ENCODE data around the gene CHGA. TPM values are rescaled to one million over a fixed set of nuclear protein-coding genes. Genes with fewer than 3 reads are reported as not detected.

Gene CHGA
- total RNA-seq, 1 donor from 2014 or later, result 0.29 TPM

DNA sequence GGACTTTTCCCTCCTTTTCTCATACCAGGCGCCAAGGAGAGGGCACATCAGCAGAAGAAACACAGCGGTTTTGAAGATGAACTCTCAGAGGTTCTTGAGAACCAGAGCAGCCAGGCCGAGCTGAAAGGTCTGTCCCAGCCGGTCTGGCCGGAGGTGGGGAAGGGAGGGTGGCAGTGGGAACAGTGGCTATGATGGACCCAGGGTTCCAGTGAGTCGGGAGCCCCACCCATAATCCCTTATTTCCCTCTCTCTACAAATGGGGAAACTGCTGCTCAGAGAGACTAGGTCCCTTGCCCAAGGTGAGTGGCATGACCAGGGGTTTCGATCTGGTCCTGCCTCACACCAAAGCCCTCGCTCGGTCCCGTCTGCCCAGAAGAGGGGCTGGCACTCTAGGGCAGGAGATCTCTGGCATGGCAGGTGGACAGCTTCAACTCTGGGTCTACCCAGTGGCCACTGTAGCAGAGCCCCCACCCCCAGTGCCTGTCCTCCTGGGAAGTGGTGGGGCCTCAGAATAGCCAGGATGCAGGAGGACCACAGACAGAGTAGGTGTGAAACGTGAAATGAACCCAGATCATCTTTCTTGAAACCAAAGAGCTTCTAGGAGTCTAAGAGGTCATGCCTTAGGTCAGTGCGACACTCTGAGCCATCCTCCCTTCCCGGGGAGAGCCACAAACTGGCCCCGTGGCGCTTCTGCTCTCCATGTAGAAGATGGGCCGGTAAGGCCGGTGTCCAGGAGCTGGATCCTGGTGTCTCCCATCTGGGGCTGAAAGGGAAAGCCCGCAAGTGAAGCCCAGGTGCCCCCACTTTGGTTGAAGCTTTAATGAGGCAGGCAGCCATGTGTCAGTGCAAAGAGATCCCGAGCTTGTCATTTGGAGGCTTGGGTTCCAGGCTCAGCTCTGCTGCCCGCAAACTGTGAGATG lies 7.0 kb downstream of the CHGA start:
- DNase-seq (ENCODE audit: low spot score), result no peak

DNA sequence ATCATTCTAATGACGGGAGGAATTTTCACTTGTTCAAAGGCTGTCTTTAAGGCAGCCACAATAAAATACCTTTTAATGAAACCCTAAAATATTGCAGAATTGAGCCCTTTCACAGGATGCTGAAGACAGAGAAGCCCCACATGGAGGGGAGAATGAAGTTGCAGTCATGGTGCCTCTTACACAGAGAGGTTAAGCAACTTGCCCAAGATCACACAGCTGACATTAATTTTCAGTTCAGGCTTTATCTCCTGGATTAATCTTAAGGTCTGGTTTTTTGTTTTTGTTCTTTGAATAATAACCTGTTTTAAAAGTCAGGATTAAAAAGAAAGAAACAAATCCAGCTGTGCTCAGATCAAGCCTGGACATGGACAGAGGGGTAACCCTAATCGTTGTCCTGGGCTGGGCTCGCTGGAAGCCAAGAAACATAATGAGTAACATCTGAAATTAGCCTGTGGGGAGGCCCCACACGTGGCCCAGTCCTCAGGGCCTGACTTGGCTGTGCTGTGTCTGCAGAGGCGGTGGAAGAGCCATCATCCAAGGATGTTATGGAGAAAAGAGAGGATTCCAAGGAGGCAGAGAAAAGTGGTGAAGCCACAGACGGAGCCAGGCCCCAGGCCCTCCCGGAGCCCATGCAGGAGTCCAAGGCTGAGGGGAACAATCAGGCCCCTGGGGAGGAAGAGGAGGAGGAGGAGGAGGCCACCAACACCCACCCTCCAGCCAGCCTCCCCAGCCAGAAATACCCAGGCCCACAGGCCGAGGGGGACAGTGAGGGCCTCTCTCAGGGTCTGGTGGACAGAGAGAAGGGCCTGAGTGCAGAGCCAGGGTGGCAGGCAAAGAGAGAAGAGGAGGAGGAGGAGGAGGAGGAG lies 8.0 kb downstream of the CHGA start:
- no peak for DNase-seq (ENCODE audit: low spot score)

DNA sequence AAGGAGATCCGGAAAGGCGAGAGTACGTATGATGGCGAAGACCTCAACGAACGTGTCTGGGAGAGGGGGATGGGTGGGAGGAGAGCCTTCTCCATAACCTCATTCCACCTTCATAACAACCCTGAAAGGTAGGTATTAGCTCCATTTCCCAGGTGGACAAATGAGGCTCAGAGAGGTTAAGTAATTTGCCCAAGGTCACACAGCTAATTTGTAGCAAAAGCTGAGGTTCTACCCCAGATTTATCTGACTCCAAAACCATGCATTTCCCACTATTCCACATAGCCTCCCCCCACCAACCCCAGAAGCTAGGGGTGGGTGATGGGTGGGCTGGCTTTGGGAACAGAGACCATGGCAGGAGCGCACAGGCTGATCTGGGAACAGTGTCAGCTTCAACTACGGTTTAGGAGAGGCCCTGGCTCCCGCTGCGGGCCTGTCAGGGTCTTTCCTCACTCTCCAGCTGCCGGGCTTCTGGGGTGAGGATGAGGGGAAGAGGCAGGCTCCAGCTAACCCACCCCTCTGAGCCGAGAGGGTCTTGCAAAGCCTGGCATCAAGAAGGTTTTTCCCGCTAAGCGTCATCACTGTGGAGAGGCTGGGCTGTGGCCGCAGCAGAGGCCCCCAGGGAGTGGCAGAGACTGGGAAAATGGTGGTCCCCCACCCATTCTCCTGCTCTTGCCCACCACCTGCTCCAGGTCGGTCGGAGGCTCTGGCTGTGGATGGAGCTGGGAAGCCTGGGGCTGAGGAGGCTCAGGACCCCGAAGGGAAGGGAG lies 8.9 kb downstream of the CHGA start:
- no peak for DNase-seq (ENCODE audit: low spot score)

DNA sequence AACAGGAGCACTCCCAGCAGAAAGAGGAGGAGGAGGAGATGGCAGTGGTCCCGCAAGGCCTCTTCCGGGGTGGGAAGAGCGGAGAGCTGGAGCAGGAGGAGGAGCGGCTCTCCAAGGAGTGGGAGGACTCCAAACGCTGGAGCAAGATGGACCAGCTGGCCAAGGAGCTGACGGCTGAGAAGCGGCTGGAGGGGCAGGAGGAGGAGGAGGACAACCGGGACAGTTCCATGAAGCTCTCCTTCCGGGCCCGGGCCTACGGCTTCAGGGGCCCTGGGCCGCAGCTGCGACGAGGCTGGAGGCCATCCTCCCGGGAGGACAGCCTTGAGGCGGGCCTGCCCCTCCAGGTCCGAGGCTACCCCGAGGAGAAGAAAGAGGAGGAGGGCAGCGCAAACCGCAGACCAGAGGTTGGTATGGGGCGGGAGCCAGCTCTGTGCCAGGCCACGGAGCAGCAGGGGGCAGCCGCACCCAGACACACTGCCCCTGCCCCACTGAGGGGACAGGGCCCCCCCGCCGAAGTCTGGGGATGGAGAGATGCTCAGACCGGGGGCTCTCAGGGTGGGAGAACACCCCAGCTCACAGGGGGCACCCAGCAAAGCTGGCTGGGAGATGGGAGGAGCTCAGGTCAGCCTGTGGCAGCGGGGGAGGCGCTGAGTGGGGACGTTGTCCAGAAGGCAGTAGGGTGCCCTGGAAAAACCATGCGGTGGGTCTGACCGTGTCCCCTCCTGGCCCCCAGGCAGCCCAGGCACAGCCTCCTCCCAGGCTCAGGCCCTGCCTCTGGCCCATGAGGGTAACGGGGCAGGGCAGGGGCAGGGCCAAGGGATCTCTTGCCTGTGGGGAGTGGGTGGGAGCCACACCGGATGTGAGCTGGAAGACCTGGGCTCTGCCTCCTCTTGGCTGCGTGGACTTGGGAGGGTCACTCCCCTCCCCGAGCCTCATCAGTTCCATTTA lies 9.8 kb downstream of the CHGA start:
- no peak for DNase-seq (ENCODE audit: low spot score)

DNA sequence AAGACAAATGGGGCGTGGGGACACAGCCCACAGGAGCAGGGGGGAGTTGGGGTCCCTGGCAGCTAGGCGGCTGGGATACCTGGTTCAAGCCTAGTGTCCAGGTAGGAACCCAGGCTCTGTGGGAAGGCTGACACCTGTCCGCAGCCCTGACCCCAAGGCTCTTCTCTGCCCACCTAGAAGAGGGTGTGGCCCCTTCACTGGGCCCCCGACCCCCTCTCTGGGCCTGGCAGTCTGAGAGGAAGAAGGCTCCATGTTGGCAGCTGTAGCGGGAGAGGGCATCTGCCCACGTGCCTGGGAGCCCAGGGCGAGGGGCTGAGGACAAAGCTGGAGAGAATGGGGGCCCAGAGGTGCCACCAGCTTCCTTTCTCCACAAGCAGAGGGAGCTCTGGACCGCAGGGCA lies 10.5 kb downstream of the CHGA start:
- no peak for DNase-seq (ENCODE audit: low spot score)

DNA sequence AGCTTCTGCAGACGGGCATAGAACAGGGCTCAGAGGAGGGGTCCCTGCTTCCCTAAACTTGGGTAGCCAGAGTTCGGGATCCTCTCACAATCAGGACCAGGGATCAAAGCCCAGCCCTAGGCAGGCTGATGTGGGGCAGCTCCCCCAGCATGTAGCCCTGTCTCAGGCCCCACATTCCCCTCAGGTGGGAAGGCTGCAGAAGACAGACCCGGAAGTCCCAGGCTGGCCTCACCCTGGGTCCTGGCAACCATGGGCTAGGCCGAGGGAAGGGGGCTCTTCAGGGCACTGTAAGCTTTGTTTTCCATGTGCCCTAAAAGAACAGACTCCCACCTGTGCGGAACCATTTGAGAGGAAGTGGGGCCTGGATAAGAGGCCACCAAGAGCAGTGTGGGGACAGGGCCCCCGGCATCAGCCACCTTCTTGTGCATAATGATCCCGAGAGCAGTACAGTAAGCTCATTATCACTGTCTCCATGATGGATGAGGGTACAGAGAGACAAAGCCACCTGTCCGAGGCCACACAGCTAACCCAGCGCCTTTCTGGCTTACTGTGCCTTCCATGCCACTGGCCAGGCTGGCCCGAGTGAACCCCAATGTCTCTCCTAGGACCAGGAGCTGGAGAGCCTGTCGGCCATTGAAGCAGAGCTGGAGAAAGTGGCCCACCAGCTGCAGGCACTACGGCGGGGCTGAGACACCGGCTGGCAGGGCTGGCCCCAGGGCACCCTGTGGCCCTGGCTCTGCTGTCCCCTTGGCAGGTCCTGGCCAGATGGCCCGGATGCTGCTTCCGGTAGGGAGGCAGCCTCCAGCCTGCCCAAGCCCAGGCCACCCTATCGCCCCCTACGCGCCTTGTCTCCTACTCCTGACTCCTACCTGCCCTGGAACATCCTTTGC lies 11.5 kb downstream of the CHGA start:
- DNase-seq (ENCODE audit: low spot score), result no peak

DNA sequence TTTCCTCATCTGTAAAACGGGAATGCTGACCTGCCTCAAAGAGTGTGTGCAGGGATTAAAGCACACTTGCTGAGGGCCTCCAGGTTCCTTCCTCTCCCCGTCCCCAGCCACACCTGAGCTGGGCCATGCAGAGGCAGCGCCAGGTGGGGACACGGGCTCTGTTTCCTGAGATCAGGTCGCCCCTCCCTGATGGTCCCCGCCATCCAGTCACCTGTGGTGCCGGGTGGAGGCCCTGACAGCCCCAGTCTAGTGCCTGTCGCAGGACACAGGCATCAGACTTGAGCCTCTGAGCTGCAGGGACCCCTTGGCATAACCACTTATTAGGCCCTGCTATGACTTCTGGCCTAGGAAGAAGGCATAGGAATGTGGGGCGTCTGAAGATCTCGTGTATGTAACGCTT lies 12.5 kb downstream of the CHGA start:
- no peak for DNase-seq (ENCODE audit: low spot score)

DNA sequence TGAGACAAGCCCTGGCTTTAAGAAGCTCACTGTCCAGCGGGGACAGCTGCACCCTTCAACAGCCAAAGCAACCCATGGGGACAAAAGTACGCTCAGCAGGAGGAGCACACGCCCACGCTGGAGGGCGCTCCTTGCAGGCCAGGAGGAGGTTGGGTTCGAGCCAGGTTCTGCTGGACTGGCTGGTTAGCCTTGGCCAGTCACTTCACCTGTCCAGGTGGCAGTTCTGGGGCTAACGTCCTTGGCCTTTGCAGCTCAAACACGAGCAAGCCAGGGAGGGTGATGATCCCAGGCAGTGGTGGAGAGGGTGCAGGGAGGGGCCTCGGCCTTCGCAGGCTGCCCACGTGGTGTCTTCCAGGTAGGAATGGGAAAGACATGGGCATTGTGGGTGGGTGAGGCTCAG lies 13.1 kb downstream of the CHGA start:
- no peak for DNase-seq (ENCODE audit: low spot score)

DNA sequence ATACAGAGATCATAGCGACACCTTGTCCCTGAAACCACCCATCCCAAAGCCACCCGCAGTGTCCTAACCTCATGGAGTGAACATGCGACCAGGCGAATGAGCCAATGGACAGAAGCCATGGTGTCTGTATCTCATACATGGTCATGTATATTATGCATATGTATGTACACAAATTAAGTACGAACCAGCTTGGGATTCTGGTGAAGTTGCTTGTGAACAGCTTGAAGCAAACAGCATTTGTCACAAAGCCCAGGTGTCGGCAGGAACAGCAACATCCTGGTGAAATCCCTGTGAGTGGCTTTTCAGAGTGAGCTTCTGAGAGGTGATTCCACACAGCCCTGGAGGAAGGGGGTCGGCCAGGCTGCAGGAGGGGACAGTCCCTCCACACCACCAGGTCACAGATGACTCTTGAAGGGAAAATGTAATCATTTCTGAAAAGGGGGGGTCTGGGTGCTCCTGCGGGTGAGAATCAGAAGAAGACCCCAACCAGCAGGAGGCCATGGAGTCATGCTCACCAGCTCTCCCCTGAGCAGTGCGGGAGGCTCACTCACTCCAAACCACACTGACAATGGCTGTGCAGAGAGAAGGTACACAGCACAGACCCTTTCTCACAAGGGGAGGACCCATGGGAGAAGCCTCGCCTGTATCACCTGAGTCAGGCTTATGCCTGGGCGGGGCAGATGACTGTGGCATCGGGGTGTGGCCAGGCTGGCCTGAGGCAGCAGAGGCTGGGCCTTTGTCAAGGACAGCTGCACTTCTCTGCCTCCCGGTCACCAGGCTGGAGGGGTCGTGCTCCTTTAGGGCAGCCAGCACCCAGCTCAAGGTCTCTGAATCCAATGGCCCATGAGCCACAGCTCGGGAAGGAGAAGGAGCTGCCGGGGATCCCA lies 14.3 kb downstream of the CHGA start:
- DNase-seq (ENCODE audit: low spot score), result no peak

DNA sequence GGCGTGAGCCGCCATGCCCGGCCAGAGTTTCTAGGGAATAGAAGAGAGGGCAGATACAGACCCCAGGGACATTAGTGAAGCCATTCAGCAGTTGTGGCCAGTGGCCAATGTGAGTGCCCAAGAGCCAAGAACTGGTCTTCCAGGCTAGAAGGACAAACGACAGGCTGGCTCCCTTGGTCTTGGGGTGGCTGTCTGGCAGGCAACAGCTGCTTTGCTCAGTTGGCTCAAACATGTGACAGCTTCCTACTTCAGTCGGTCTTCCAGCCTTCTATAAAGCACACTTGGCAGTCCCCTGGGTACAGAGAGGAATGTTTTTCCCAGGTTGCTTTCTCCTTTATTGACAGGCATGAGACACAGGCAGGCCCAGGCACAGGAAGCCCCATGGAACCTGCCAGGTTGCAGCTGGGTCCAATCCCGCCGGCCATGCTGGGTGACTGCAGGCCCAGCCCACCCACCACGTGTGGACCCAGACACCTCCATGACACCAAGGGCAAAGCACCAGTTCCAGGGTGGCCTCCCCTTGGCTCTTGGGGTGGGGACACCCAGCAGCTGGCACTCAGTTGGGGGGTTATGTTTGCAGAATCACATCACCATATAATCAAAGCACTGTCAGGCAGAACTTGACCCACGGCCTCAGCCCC lies 15.4 kb downstream of the CHGA start:
- no peak for DNase-seq (ENCODE audit: low spot score)

DNA sequence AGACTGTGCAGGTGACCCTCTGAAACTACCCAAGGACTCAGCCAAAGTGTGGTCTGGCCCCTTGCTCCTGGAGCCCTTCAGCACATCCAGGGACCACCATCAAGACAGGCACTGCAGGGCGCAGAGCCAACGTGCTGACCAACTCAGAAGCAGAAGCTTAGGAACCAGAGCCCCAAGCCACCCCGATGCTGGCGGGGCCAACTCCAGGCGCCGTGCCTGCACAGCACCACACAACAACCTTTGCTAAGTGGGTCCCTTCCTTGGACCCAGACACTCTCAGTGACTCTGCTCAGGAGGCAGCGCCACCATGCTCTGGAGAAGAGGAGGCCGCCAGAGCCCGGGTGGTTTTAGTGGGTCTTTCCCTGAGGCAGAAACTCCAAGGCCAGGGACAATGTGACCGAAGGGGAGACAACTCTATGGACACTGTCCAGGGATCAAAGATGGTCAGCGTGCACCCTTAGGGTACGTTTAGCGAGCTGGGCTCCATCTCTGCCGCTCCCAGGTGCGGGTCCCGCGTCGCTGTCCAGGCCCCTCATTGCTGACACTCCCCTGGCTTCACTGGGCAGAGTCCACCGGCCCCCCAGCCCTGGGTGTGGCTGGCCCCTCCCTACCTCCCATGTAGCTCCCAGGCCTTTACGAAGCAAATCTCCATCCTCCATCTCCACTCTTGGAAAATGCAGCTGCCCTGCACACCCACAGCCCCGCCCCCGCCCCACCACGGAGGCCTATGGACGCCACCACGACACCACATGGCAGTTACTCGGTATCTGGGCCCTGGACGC lies 16.1 kb downstream of the CHGA start:
- no peak for DNase-seq (ENCODE audit: low spot score)

DNA sequence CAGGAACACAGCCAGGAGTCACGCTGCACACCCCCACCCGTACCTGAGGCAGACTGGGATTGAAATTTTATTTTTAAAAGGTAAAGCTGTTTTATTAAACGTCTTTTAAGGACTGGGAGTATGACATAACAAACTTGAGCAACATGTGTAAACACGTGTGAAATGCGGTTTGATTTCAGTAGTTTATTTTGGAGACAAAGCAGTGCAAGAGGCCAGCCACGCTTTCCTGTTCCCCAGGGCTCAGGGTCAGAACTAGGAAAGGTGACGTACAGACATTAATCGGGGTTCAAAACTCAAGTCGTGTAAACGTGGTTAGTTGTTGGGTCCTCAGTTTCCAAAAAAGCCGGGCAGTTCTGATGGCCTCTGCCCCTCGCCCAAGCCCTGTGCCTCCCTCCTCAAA lies 16.7 kb downstream of the CHGA start:
- no peak for DNase-seq (ENCODE audit: low spot score)

DNA sequence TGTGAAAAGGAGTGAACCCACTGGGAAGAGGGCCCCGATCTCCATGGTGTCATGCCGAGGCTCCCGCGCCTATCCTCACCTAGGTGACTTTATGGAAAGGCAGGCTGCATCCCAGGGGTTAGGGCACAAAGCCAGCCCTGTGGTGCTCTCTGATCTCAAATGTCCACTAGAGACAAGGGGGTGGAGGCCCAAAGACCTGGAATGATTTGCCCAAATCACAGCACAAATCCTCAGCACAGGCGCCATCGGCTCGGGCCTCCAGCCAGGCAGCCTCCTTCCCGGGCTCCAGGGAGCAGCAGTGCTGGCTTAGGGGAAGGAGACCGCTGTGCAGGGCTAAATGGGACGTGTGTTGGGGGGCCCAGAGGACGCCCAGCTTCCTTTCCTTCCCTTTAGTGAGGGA lies 17.6 kb downstream of the CHGA start:
- no peak for DNase-seq (ENCODE audit: low spot score)

DNA sequence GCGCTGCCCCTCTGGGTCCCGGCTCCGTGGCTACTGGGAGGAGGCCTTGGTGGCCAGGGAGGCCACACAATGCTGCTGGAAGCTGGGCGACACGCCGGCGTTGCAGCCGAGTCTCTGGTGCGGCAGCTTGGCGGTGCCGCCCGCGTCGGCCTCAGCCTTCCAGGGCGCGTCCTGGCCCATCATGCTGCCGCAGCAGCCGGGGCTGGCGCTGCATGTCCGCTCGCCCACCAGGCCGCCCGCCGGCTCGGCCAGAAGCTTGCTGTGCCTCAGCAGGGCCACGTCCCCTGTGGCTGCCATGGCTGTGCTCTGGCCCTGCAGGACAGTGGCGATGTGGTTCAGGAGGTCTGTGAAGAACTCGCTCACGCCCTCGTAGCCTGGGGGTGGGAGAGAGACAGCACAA lies 18.6 kb downstream of the CHGA start:
- no peak for DNase-seq (ENCODE audit: low spot score)

DNA sequence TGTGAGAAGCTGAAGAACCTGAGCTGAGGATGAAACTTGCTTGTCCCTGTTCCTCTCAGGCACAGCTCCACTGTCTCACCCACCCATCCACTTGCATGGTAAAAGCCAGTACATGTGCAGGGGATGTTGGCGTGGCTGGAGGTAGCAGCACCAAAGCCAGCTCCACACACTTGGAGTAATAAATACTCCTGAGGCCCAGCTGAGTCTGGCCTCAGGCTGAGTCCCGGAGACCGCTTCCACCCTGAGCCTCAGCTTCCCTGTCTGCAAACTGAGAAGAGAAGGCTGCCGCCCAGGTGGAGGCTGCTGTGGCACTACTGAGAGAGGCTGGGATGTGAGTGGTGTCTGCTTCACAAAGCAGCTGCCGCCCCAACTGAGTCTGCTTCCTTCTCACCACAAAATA lies 19.2 kb downstream of the CHGA start:
- DNase-seq (ENCODE audit: low spot score), result no peak

DNA sequence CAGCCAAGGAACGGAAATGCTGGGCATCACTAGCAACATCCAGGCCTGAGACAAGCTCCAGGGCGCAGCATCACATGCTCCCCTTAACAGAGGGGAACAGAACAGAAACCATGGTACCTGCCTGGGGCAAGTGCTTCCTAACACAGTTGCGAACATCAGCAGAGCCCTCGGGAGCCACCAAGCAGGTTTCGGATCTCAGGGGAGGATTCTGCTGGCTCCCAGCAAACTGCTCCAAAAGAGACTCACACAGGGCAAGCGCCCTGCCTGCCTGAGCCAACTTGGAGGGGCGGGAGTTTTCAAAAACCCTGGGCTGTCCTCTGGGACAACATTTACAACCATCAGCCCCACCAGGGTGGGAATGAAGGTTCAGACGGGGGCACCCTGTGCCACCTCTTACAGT lies 19.6 kb downstream of the CHGA start:
- DNase-seq (ENCODE audit: low spot score), result no peak

DNA sequence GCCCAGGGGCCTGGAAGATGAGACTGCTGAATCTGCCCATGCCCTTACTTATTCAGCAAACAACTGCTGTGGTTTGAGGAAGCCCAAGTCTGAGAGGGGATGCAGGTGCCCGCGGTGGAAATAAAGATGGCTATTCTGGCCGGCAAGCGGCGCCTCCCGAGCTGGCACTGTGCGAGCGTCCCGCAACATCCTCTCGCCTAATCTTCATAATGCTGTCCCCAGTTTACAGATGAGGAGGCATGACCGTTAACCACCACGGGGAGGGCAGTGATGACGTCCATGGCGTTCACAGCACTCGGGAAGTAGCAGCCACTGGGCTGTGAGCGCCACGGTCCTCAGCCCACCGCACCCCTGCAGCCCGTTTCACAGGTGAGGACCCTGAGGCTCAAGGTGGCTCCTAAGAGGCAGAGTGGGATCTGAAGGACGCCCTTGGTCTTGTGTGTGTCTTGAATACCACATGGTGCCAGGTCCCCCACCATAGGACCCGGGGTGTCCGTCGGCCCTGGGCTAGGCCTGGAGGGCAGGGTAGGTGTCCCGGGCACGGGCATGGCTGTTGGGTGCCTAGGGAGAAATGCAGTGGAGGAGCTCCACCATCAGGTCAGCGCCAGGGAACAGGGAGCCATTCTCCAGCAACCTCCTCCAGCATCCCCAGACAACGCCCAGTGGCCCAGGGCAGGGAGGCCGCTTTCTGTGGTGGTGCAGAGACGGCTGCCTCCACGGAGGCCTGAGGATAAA lies 20.2 kb downstream of the CHGA start:
- DNase-seq (ENCODE audit: low spot score), result no peak
